NT2/D1 (cell line): Measurements from ENCODE around the gene CDK2.
"Not testable (repeated sequence)": the region's sequence is repeated elsewhere in the genome, so short reads cannot be mapped to it uniquely, and the experiment has no call there.

Experiments used
- DNase-seq: peaks from one replicate; pipeline ENCODE4 v3.0.0-alpha.2; 2011; ENCODE audit warnings: low read depth, low spot score
- H3K27me3 ChIP-seq: 2 replicates; pipeline ENCODE4 v1.6.0; 2011; ENCODE audit warnings: mild to moderate bottlenecking; ENCODE audit not compliant: insufficient read length, insufficient read depth
- H3K36me3 ChIP-seq: 2 replicates; pipeline ENCODE4 v1.6.1; 2011; ENCODE audit warnings: mild to moderate bottlenecking, low read length, mixed read lengths; ENCODE audit not compliant: insufficient read depth, insufficient read length
- H3K4me1 ChIP-seq: 2 replicates; pipeline ENCODE4 v1.5.1; 2011; ENCODE audit not compliant: insufficient read depth, insufficient read length
- H3K4me3 ChIP-seq: 2 replicates; pipeline ENCODE4 v1.5.1; 2011; ENCODE audit warnings: low read depth; ENCODE audit not compliant: insufficient read length
- H3K9ac ChIP-seq: 2 replicates; pipeline ENCODE4 v1.6.0; 2011; ENCODE audit warnings: low read depth; ENCODE audit not compliant: insufficient read length
- H3K9me3 ChIP-seq: 2 replicates; pipeline ENCODE4 v1.5.1; 2011; ENCODE audit warnings: mild to moderate bottlenecking, low read length; ENCODE audit not compliant: insufficient read depth
- SUZ12 ChIP-seq: IDR thresholded peaks from 2 replicates; pipeline ENCODE4 v1.6.1; 2011; ENCODE audit not compliant: insufficient read length, insufficient read depth; ENCODE audit errors: extremely low read depth
- YY1 ChIP-seq: IDR thresholded peaks from 2 replicates; pipeline ENCODE4 v1.6.1; 2011; ENCODE audit not compliant: insufficient read length, insufficient read depth
- ZNF274 ChIP-seq: IDR thresholded peaks from 2 replicates; pipeline ENCODE4 v1.6.1; 2011; ENCODE audit warnings: mild to moderate bottlenecking, low read depth, low read length

Gene CDK2

DNA sequence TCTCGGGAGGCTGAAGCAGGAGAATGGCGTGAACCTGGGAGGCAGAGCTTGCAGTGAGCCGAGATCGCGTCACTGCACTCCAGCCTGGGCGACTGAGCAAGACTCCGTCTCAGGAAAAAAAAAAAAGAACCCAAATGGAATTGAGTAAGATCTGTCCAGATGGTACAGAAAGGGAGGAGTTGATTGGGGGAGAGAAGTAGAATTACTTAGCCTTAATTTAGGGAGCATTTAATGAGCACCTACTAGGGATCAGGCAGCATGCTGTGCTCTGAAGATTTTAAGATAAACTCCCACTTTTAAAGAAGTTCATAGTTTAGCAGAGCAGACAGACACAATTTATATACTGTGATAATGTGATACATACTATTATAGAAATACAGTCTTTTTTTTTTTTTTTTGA is 11.8 kb downstream of the CDK2 start:
- no peak for DNase-seq
- no peaks in the 10 kb centered on the region for H3K4me1 ChIP-seq
- no peaks in the 10 kb centered on the region for H3K27me3 ChIP-seq
- no peaks in the 10 kb centered on the region for H3K9me3 ChIP-seq
- H3K4me3 ChIP-seq: no peak overlapping the region
- no peak for TF ChIP-seq ZNF274
- no peak for TF ChIP-seq YY1
- no peak for TF ChIP-seq SUZ12
- no peak overlapping the region for H3K9ac ChIP-seq
- peaks cover 57% of the 10 kb centered on the region for H3K36me3 ChIP-seq

- Histone ChIP-seq H3K9me3 (no peaks in the 10 kb centered on the region), H3K27me3 (no peaks in the 10 kb centered on the region), H3K4me1 (no peaks in the 10 kb centered on the region), H3K9ac (no peak overlapping the region), H3K36me3 (peaks cover 62% of the 10 kb centered on the region), H3K4me3 (no peak overlapping the region)
- TF ChIP-seq SUZ12 (no peak), YY1 (no peak), ZNF274 (no peak)
- no peak for DNase-seq
These were observed 12.4 kb downstream of the CDK2 start for GRCh38 chr12:55979069-55979468.

DNA sequence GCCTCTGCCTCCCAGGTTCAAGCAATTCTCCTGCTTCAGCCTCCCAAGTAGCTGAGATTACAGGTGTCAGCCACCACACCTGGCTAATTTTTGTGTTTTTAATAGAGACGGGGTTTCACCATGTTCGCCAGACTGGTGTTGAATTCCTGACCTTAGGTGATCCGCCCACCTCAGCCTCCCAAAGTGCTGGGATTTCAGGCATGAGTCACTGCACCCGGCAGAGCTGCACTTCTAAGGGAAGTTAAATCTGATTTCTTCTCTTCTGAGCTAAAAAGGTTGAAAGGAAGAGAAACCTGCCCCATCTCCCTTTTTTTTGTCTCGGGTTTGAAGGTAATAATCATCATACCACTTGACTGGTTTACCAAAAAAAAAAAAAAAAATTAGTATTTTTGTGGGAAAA is 15.3 kb downstream of the CDK2 start:
- H3K27me3 ChIP-seq, DNase-seq, H3K4me3 ChIP-seq, H3K9ac ChIP-seq, H3K4me1 ChIP-seq, H3K9me3 ChIP-seq: not testable (repeated sequence)
- H3K36me3 ChIP-seq: peaks cover 77% of the 10 kb centered on the region

- Histone ChIP-seq H3K4me3 (no peak overlapping the region), H3K9me3 (no peaks in the 10 kb centered on the region), H3K27me3 (no peaks in the 10 kb centered on the region), H3K36me3 (peaks cover 77% of the 10 kb centered on the region), H3K9ac (no peak overlapping the region), H3K4me1 (no peaks in the 10 kb centered on the region)
- no peak for DNase-seq
- no peak for TF ChIP-seq SUZ12
- TF ChIP-seq ZNF274: no peak
- TF ChIP-seq YY1: no peak
These were observed 15.8 kb downstream of the CDK2 start for GRCh38 chr12:55982319-55982936.

DNA sequence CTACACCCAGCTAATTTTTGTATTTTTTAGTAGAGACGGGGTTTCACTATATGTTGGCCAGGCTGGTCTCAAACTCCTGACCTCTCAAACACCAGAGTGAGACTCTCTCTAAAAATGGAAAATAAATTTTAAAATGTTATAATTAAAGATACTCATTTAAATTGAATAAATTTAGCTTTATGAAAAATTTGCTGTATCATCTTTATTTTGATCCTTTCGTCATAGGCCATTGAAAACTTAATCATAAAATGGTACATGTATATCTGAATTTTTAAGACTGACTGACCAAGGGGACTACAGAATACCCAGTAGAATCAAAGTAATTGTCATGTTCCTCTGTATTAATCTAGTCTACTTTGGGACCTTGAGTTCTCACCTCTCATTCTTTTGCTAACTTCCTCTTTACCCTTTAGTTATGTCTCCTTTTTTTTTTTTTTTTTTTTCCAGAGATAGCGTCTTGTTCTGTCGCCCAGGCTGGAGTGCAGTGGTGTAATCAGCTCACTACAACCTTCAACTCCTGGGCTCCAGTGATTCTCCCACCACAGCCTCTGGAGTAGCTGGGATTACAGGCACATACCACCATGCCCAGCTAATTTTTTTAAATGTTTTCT is 16.7 kb downstream of the CDK2 start:
- H3K36me3 ChIP-seq: peaks cover 79% of the 10 kb centered on the region
- H3K9ac ChIP-seq: no peak overlapping the region
- no peaks in the 10 kb centered on the region for H3K27me3 ChIP-seq
- no peak overlapping the region for H3K4me3 ChIP-seq
- TF ChIP-seq YY1: no peak
- TF ChIP-seq ZNF274: no peak
- no peak for TF ChIP-seq SUZ12
- DNase-seq: no peak
- no peaks in the 10 kb centered on the region for H3K9me3 ChIP-seq
- H3K4me1 ChIP-seq: no peaks in the 10 kb centered on the region

DNA sequence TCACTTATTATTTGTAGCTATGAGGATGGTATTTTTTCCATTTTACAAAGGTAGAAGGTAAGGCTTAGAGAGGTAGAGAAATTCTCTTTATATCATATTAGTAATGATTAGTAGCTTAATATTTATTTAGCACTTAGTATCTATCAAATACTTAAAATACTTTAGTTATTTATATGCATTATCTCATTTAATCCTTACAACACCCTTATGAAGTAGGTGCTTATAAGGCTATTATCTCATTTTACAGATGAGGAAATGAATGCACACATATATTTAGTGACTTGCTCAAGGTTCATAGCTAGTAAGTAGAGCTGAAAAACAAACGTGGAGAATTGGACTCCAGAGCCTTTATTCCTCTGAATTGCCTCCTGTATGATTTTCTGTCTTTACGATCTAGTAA is 18.2 kb downstream of the CDK2 start:
- no peaks in the 10 kb centered on the region for H3K9me3 ChIP-seq
- H3K4me3 ChIP-seq: no peak overlapping the region
- no peaks in the 10 kb centered on the region for H3K4me1 ChIP-seq
- TF ChIP-seq ZNF274 (no peak), YY1 (no peak), SUZ12 (no peak)
- no peaks in the 10 kb centered on the region for H3K27me3 ChIP-seq
- DNase-seq: no peak
- peaks cover 83% of the 10 kb centered on the region for H3K36me3 ChIP-seq
- H3K9ac ChIP-seq: no peak overlapping the region

GRCh38 chr12:55985341-55985740 is 18.7 kb downstream of the CDK2 start:
- H3K9ac ChIP-seq: no peak overlapping the region
- peaks cover 83% of the 10 kb centered on the region for H3K36me3 ChIP-seq
- no peaks in the 10 kb centered on the region for H3K4me1 ChIP-seq
- H3K27me3 ChIP-seq: no peaks in the 10 kb centered on the region
- H3K9me3 ChIP-seq: no peaks in the 10 kb centered on the region
- H3K4me3 ChIP-seq: no peak overlapping the region
- TF ChIP-seq ZNF274 (no peak), YY1 (no peak), SUZ12 (no peak)
- no peak for DNase-seq

DNA sequence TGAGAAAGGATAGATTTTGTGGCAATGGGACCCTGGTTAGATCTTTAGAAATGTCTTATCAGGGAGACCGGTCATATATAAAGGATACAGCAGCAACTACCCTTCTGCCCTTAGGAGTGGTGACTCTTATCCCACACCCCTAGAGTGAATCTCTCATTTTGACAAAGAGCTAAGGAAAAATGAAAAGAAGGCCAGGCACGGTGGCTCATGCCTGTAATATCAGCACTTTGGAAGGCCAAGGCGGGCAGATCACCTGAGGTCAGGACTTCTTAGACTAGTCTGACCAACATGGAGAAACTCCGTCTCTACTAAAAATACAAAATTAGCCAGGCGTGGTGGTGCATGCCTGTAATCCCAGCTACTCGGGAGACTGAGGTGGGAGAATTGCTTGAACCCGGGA is 19.3 kb downstream of the CDK2 start:
- H3K9me3 ChIP-seq, H3K9ac ChIP-seq, DNase-seq, H3K4me3 ChIP-seq, H3K27me3 ChIP-seq, H3K4me1 ChIP-seq: not testable (repeated sequence)
- H3K36me3 ChIP-seq: peaks cover 85% of the 10 kb centered on the region
